ENCODE data around the gene VPS37C.
A peak's percentile ranks its signal among the peaks of the same experiment; 100 is the strongest.
"Not testable (repeated sequence)": the region's sequence is repeated elsewhere in the genome, so short reads cannot be mapped to it uniquely, and the experiment has no call there.

Gene VPS37C

GRCh38 chr11:61161190-61162091 lies at the start of gene VPS37C:
TSS of gene VPS37C (minus strand) at chr11:61161426. CDS start at chr11:61138829, 22,597 bp downstream.
- peak; percentile 82 to 92 (median 84) for DNase-seq (ENCODE audit: low read depth in 4 of 4, low spot score in 1 of 4)

GRCh38 chr11:61210629-61211028 lies 49.4 kb upstream of the VPS37C start:
- DNase-seq (ENCODE audit: low read depth in 4 of 4, low spot score in 1 of 4) = not testable (repeated sequence)

GRCh38 chr11:61207636-61208310 lies 46.5 kb upstream of the VPS37C start:
- not testable (repeated sequence) for DNase-seq (ENCODE audit: low read depth in 4 of 4, low spot score in 1 of 4)

- DNase-seq (ENCODE audit: low read depth in 4 of 4, low spot score in 1 of 4) = not testable (repeated sequence)
Observed at GRCh38 chr11:61204502-61205059, 43.4 kb upstream of the VPS37C start.

GRCh38 chr11:61203873-61204272 lies 42.6 kb upstream of the VPS37C start:
- not testable (repeated sequence) for DNase-seq (ENCODE audit: low read depth in 4 of 4, low spot score in 1 of 4)

- not testable (repeated sequence) for DNase-seq (ENCODE audit: low read depth in 4 of 4, low spot score in 1 of 4)
Observed at GRCh38 chr11:61202950-61203746, 41.9 kb upstream of the VPS37C start, which contains the start of gene PGA3. TSS of gene PGA3 (plus strand) at chr11:61203515. CDS start at chr11:61203565, 50 bp downstream.

- no peak for DNase-seq (ENCODE audit: low read depth in 4 of 4, low spot score in 1 of 4)
Observed at GRCh38 chr11:61201476-61201875, 40.2 kb upstream of the VPS37C start.

GRCh38 chr11:61198948-61199523 lies 37.8 kb upstream of the VPS37C start:
- DNase-seq (ENCODE audit: low read depth in 4 of 4, low spot score in 1 of 4) = no peak

- DNase-seq (ENCODE audit: low read depth in 4 of 4, low spot score in 1 of 4) = no peak
Observed at GRCh38 chr11:61198361-61198760, 37.1 kb upstream of the VPS37C start.

GRCh38 chr11:61195719-61196118 lies 34.5 kb upstream of the VPS37C start:
- no peak for DNase-seq (ENCODE audit: low read depth in 4 of 4, low spot score in 1 of 4)

- DNase-seq (ENCODE audit: low read depth in 4 of 4, low spot score in 1 of 4) = no peak
Observed at GRCh38 chr11:61194981-61195695, 33.9 kb upstream of the VPS37C start.

GRCh38 chr11:61194169-61194671 lies 33.0 kb upstream of the VPS37C start:
- no peak for DNase-seq (ENCODE audit: low read depth in 4 of 4, low spot score in 1 of 4)

- no peak for DNase-seq (ENCODE audit: low read depth in 4 of 4, low spot score in 1 of 4)
Observed at GRCh38 chr11:61193596-61193995, 32.4 kb upstream of the VPS37C start.

GRCh38 chr11:61189933-61190332 lies 28.7 kb upstream of the VPS37C start:
- DNase-seq (ENCODE audit: low read depth in 4 of 4, low spot score in 1 of 4) = no peak

- peak; percentile 69 to 81 (median 72) for DNase-seq (ENCODE audit: low read depth in 4 of 4, low spot score in 1 of 4)
Observed at GRCh38 chr11:61187505-61188130, 26.4 kb upstream of the VPS37C start.

GRCh38 chr11:61186504-61186903 lies 25.3 kb upstream of the VPS37C start:
- no peak for DNase-seq (ENCODE audit: low read depth in 4 of 4, low spot score in 1 of 4)

GRCh38 chr11:61183645-61184044 lies 22.4 kb upstream of the VPS37C start:
- DNase-seq (ENCODE audit: low read depth in 4 of 4, low spot score in 1 of 4) = no peak

- DNase-seq (ENCODE audit: low read depth in 4 of 4, low spot score in 1 of 4) = no peak
Observed at GRCh38 chr11:61181489-61181888, 20.3 kb upstream of the VPS37C start.

GRCh38 chr11:61180205-61180604 lies 19.0 kb upstream of the VPS37C start:
- DNase-seq (ENCODE audit: low read depth in 4 of 4, low spot score in 1 of 4) = not testable (repeated sequence)

Data from stimulated activated CD4-positive, alpha-beta T cell treated with anti-CD3 and anti-CD28 coated beads, Interleukin-1b, Interleukin-23, amount 100 ng/mL, for 24 hours (primary cell).